ENCODE measurements around the gene BCL2A1. TPM values are rescaled to one million over a fixed set of nuclear protein-coding genes. Genes with fewer than 3 reads are reported as not detected.

Gene BCL2A1
- total RNA-seq, 2 experiments from 2014 or later, result 2.2 to 2.3 TPM

GRCh38 chr15:79943820-79944219 is 27.2 kb downstream of the BCL2A1 start:
- no peak overlapping the region for H3K27ac ChIP-seq (ENCODE audit: low read depth, low read length, poor library complexity, severe bottlenecking)
- no peak for DNase-seq (ENCODE audit: low spot score)
- H3K4me2 ChIP-seq (ENCODE audit: low read length), result no peak overlapping the region
- H3K36me3 ChIP-seq (ENCODE audit: insufficient read depth, low read length), result no peaks in the 10 kb centered on the region
- H3K79me2 ChIP-seq (ENCODE audit: insufficient read depth, low read depth, low read length), result no peaks in the 10 kb centered on the region
- TF ChIP-seq EZH2phosphoT487 (IDR thresholded peaks at IDR 0.05; ENCODE audit: borderline replicate concordance, low read depth, low read length) (no peak), CTCF (conservative IDR thresholded peaks at IDR 0.05; ENCODE audit: low read length) (no peak)
- no peaks in the 10 kb centered on the region for H3K9me2 ChIP-seq (ENCODE audit: insufficient read depth, low read length)
- CTCF ChIA-PET (ENCODE audit: unreplicated experiment), result no interaction called here
- H3K9me3 ChIP-seq (ENCODE audit: low read length), result no peaks in the 10 kb centered on the region
- BruUV-seq (replicated peaks), result no TSS peak
- intact Hi-C loops (cut with micrococcal nuclease; ENCODE audit: unreplicated experiment), result no loop called here
- POLR2A ChIA-PET, result no interaction called here
- H3K4me3 ChIP-seq (ENCODE audit: low read depth, low read length, poor library complexity, severe bottlenecking), result no peak overlapping the region
- no peaks in the 10 kb centered on the region for H4K20me1 ChIP-seq (ENCODE audit: insufficient read depth, low read length)
- no peak overlapping the region for H2AFZ ChIP-seq (ENCODE audit: low read length)
- H3K4me1 ChIP-seq (ENCODE audit: insufficient read depth, low read length, poor library complexity, severe bottlenecking), result no peaks in the 10 kb centered on the region

- no peaks in the 10 kb centered on the region for H3K9me2 ChIP-seq (ENCODE audit: insufficient read depth, low read length)
- no peak overlapping the region for H3K4me2 ChIP-seq (ENCODE audit: low read length)
- BruUV-seq (replicated peaks), result no TSS peak
- no peak for DNase-seq (ENCODE audit: low spot score)
- no peak overlapping the region for H3K27ac ChIP-seq (ENCODE audit: low read depth, low read length, poor library complexity, severe bottlenecking)
- no peaks in the 10 kb centered on the region for H3K9me3 ChIP-seq (ENCODE audit: low read length)
- no peaks in the 10 kb centered on the region for H3K36me3 ChIP-seq (ENCODE audit: insufficient read depth, low read length)
- ChIA-PET POLR2A (interaction anchor here (0.7 kb wide), 1 partner anchor 449 kb away, joined by 3 read pairs; no protein-coding TSS in a partner anchor), CTCF (ENCODE audit: unreplicated experiment) (no interaction called here)
- TF ChIP-seq CTCF (conservative IDR thresholded peaks at IDR 0.05; ENCODE audit: low read length) (no peak), EZH2phosphoT487 (IDR thresholded peaks at IDR 0.05; ENCODE audit: borderline replicate concordance, low read depth, low read length) (no peak)
- no peaks in the 10 kb centered on the region for H3K4me1 ChIP-seq (ENCODE audit: insufficient read depth, low read length, poor library complexity, severe bottlenecking)
- intact Hi-C loops (cut with micrococcal nuclease; ENCODE audit: unreplicated experiment), result no loop called here
- no peaks in the 10 kb centered on the region for H4K20me1 ChIP-seq (ENCODE audit: insufficient read depth, low read length)
- no peak overlapping the region for H2AFZ ChIP-seq (ENCODE audit: low read length)
- no peak overlapping the region for H3K4me3 ChIP-seq (ENCODE audit: low read depth, low read length, poor library complexity, severe bottlenecking)
- no peaks in the 10 kb centered on the region for H3K79me2 ChIP-seq (ENCODE audit: insufficient read depth, low read depth, low read length)
Observed at GRCh38 chr15:79942741-79943481, 28.1 kb downstream of the BCL2A1 start.

- Histone ChIP-seq H3K27ac (ENCODE audit: low read depth, low read length, poor library complexity, severe bottlenecking) (no peak overlapping the region), H4K20me1 (ENCODE audit: insufficient read depth, low read length) (no peaks in the 10 kb centered on the region), H3K4me1 (ENCODE audit: insufficient read depth, low read length, poor library complexity, severe bottlenecking) (no peaks in the 10 kb centered on the region), H3K9me2 (ENCODE audit: insufficient read depth, low read length) (no peaks in the 10 kb centered on the region), H3K79me2 (ENCODE audit: insufficient read depth, low read depth, low read length) (no peaks in the 10 kb centered on the region), H2AFZ (ENCODE audit: low read length) (no peak overlapping the region), H3K36me3 (ENCODE audit: insufficient read depth, low read length) (no peaks in the 10 kb centered on the region), H3K4me2 (ENCODE audit: low read length) (no peak overlapping the region), H3K9me3 (ENCODE audit: low read length) (no peaks in the 10 kb centered on the region), H3K4me3 (ENCODE audit: low read depth, low read length, poor library complexity, severe bottlenecking) (no peak overlapping the region)
- intact Hi-C loops (cut with micrococcal nuclease; ENCODE audit: unreplicated experiment), result no loop called here
- BruUV-seq (replicated peaks), result no TSS peak
- ChIA-PET CTCF (ENCODE audit: unreplicated experiment) (no interaction called here), POLR2A (no interaction called here)
- TF ChIP-seq CTCF (conservative IDR thresholded peaks at IDR 0.05; ENCODE audit: low read length) (no peak), EZH2phosphoT487 (IDR thresholded peaks at IDR 0.05; ENCODE audit: borderline replicate concordance, low read depth, low read length) (no peak)
- DNase-seq (ENCODE audit: low spot score), result no peak
Observed at GRCh38 chr15:79939399-79939798, 31.6 kb downstream of the BCL2A1 start.
